ENCODE data around the gene IL4.
A peak's percentile ranks its signal among the peaks of the same experiment; 100 is the strongest.

IL4 gene

GRCh38 chr5:132667309-132667708 is 6.5 kb upstream of the IL4 start:
- Histone ChIP-seq H3K4me3 (ENCODE audit: low read depth, low read length) (no peak overlapping the region), H3K36me3 (ENCODE audit: control insufficient read depth in 2 of 2, insufficient read depth in 1 of 2, low read length in 2 of 2) (no peaks in the 10 kb centered on the region), H3K9me3 (ENCODE audit: control insufficient read depth, insufficient read depth, low read depth, low read length) (no peaks in the 10 kb centered on the region), H3K4me1 (ENCODE audit: control insufficient read depth, insufficient read depth, low read length) (no peaks in the 10 kb centered on the region), H3K27ac (ENCODE audit: extremely low read depth, low read depth, low read length) (no peak overlapping the region)
- no peak for TF ChIP-seq TRIM28 (IDR thresholded peaks at IDR 0.05; ENCODE audit: borderline replicate concordance, low read length)
- TF ChIP-seq ZNF157 (tag by site-specific recombination; IDR thresholded peaks at IDR 0.05): no peak
- TF ChIP-seq OSR2 (tag by site-specific recombination; IDR thresholded peaks at IDR 0.05): no peak
- TF ChIP-seq ZNF596 (tag by site-specific recombination; IDR thresholded peaks at IDR 0.05): no peak
- TF ChIP-seq ZNF404 (tag by site-specific recombination; IDR thresholded peaks at IDR 0.05): no peak
- TF ChIP-seq ZNF510 (tag by site-specific recombination; IDR thresholded peaks at IDR 0.05; ENCODE audit: insufficient replicate concordance): no peak
- TF ChIP-seq ZNF266 (tag by site-specific recombination; IDR thresholded peaks at IDR 0.05; ENCODE audit: low read depth): no peak
- TF ChIP-seq FEZF1 (tag by site-specific recombination; IDR thresholded peaks at IDR 0.05): no peak
- TF ChIP-seq ZNF24 (tag by site-specific recombination; IDR thresholded peaks at IDR 0.05): no peak
- no peak for TF ChIP-seq ZNF341 (tag by site-specific recombination; IDR thresholded peaks at IDR 0.05; ENCODE audit: low read depth)
- TF ChIP-seq TSHZ1 (tag by site-specific recombination; IDR thresholded peaks at IDR 0.05; ENCODE audit: borderline replicate concordance): no peak
- TF ChIP-seq ZNF146 (tag by site-specific recombination; IDR thresholded peaks at IDR 0.05): no peak
- no peak for TF ChIP-seq ZBTB8A (tag by site-specific recombination; IDR thresholded peaks at IDR 0.05)
- POLR2A ChIA-PET: no interaction called here
- CTCF ChIA-PET: no interaction called here

DNA sequence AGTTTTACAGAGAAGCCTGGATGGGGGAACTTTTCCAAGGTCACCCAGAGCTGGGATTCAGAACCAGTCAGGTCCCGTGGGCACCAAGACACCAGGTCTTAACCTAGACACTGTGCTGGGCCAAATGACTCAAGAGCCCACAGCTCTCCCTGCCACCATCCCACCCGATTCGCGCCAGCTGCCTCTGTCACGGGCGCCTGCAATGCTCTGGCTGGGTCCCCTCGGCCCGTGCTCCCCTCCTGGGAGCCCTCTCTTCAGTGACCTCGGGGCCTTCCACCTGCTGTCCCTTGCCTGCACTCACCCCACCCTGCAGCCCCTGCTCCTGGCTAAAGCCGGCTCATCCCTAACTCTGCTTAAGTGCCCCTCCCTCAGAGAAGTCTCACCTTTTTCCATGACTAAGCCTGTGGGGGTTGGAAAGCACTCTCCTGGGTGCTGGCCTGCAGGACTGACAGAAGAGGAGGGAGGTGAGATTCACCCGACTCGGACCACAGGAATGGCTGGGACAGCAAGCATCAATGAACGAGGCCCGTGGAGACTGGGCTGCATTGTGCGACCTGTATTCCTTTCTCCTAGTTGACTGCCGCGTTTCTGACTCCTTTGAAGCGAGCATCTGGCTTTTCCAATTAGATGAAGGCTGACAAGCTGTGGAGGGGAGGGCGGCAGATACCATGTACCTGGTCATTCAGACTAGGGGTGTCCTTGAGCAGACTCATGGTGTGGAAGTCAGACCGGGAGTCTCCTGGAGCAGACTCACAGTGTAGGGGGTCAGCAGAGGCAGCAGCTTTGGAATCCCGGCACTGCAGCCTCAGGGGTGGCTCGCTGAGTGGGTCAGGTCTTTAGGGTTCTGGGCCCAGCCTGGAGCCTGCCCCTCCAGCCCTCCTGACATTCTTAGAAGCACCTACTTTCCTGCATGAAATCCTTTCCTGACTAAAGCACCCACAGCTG is 5.8 kb upstream of the IL4 start:
- no peak for TF ChIP-seq SP2 (tag by site-specific recombination; IDR thresholded peaks at IDR 0.05)
- TF ChIP-seq PRDM10 (tag by site-specific recombination; IDR thresholded peaks at IDR 0.05): peak; percentile 65
- no peak for TF ChIP-seq ZNF18 (tag by site-specific recombination; IDR thresholded peaks at IDR 0.05)
- CTCF ChIA-PET: interaction anchor here (0.7 kb wide), 1 partner anchor 9 kb away, joined by 4 read pairs; no protein-coding TSS in a partner anchor
- H3K4me1 ChIP-seq (ENCODE audit: control insufficient read depth, insufficient read depth, low read length): no peaks in the 10 kb centered on the region
- H3K36me3 ChIP-seq (ENCODE audit: control insufficient read depth in 2 of 2, insufficient read depth in 1 of 2, low read length in 2 of 2): no peaks in the 10 kb centered on the region
- H3K27ac ChIP-seq (ENCODE audit: extremely low read depth, low read depth, low read length): no peak overlapping the region
- POLR2A ChIA-PET: no interaction called here
- H3K4me3 ChIP-seq (ENCODE audit: low read depth, low read length): no peak overlapping the region
- H3K9me3 ChIP-seq (ENCODE audit: control insufficient read depth, insufficient read depth, low read depth, low read length): no peaks in the 10 kb centered on the region
